ENCODE results near the gene SLC39A3.
A peak's percentile ranks its signal among the peaks of the same experiment; 100 is the strongest.

SLC39A3 gene

GRCh38 chr19:2723345-2723715, 16.5 kb downstream of the SLC39A3 start:
- H3K27ac Mint-ChIP-seq: peak overlapping the region; percentile 20

GRCh38 chr19:2722541-2723344, 17.1 kb downstream of the SLC39A3 start:
- H3K4me1 Mint-ChIP-seq: peaks cover 58% of the 10 kb centered on the region
- H3K4me3 Mint-ChIP-seq: peak overlapping the region; percentile 50
- no peaks in the 10 kb centered on the region for H3K9me3 Mint-ChIP-seq
- H3K36me3 Mint-ChIP-seq: no peaks in the 10 kb centered on the region
- H3K27me3 Mint-ChIP-seq: no peaks in the 10 kb centered on the region
- no peak for ATAC-seq
- H3K27ac Mint-ChIP-seq: peak overlapping the region; percentile 20

More at GRCh38 chr19:2723345-2723715, 16.5 kb downstream of the SLC39A3 start:
- Mint-ChIP-seq H3K4me3 (no peak overlapping the region), H3K36me3 (no peaks in the 10 kb centered on the region), H3K27me3 (no peaks in the 10 kb centered on the region), H3K9me3 (no peaks in the 10 kb centered on the region), H3K4me1 (peaks cover 57% of the 10 kb centered on the region)
- no peak for ATAC-seq

- Mint-ChIP-seq H3K36me3 (peaks cover under 1% of the 10 kb centered on the region), H3K27ac (peak overlapping the region; percentile 20), H3K9me3 (no peaks in the 10 kb centered on the region), H3K27me3 (no peaks in the 10 kb centered on the region), H3K4me1 (peaks cover 49% of the 10 kb centered on the region), H3K4me3 (peak overlapping the region; percentile 72)
- no peak for ATAC-seq
Observed at GRCh38 chr19:2721570-2722540, 18.0 kb downstream of the SLC39A3 start.

GRCh38 chr19:2720777-2721569, 18.8 kb downstream of the SLC39A3 start, which contains the start of gene DIRAS1:
TSS of gene DIRAS1 (minus strand) at chr19:2721372. CDS start at chr19:2717806, 3,566 bp downstream.
- peaks cover 49% of the 10 kb centered on the region for H3K4me1 Mint-ChIP-seq
- ATAC-seq: peak; percentile 52
- H3K27me3 Mint-ChIP-seq: no peaks in the 10 kb centered on the region
- peaks cover under 1% of the 10 kb centered on the region for H3K9me3 Mint-ChIP-seq
- H3K4me3 Mint-ChIP-seq: peak within 1 kb of the TSS; percentile 78
- H3K36me3 Mint-ChIP-seq: peaks cover 9% of the 10 kb centered on the region
- H3K27ac Mint-ChIP-seq: peak within 1 kb of the TSS; percentile 74

GRCh38 chr19:2719920-2720776, 19.7 kb downstream of the SLC39A3 start:
- ATAC-seq: peak; percentile 25
- H3K36me3 Mint-ChIP-seq: peaks cover 17% of the 10 kb centered on the region
- H3K27ac Mint-ChIP-seq: peak overlapping the region; percentile 74
- H3K9me3 Mint-ChIP-seq: peaks cover 6% of the 10 kb centered on the region
- H3K4me3 Mint-ChIP-seq: peak overlapping the region; percentile 78
- peaks cover 53% of the 10 kb centered on the region for H3K4me1 Mint-ChIP-seq
- H3K27me3 Mint-ChIP-seq: no peaks in the 10 kb centered on the region

- Mint-ChIP-seq H3K4me3 (no peak overlapping the region), H3K27ac (peak overlapping the region; percentile 74), H3K36me3 (peaks cover 21% of the 10 kb centered on the region), H3K4me1 (peaks cover 53% of the 10 kb centered on the region), H3K27me3 (no peaks in the 10 kb centered on the region), H3K9me3 (peaks cover 8% of the 10 kb centered on the region)
- no peak for ATAC-seq
Observed at GRCh38 chr19:2719232-2719735, 20.5 kb downstream of the SLC39A3 start.

- Mint-ChIP-seq H3K27ac (no peak overlapping the region), H3K36me3 (peaks cover 21% of the 10 kb centered on the region), H3K4me1 (peaks cover 49% of the 10 kb centered on the region), H3K4me3 (no peak overlapping the region), H3K27me3 (no peaks in the 10 kb centered on the region), H3K9me3 (peaks cover 8% of the 10 kb centered on the region)
- ATAC-seq: no peak
Observed at GRCh38 chr19:2717638-2718541, 21.9 kb downstream of the SLC39A3 start.

- no peak overlapping the region for H3K27ac Mint-ChIP-seq
- H3K27me3 Mint-ChIP-seq: no peaks in the 10 kb centered on the region
- peaks cover 8% of the 10 kb centered on the region for H3K9me3 Mint-ChIP-seq
- H3K4me1 Mint-ChIP-seq: peaks cover 53% of the 10 kb centered on the region
- ATAC-seq: no peak
- H3K4me3 Mint-ChIP-seq: no peak overlapping the region
- peaks cover 21% of the 10 kb centered on the region for H3K36me3 Mint-ChIP-seq
Observed at GRCh38 chr19:2716722-2717637, 22.8 kb downstream of the SLC39A3 start.

GRCh38 chr19:2716275-2716650, 23.6 kb downstream of the SLC39A3 start:
- Mint-ChIP-seq H3K4me1 (peaks cover 54% of the 10 kb centered on the region), H3K27ac (peak overlapping the region; percentile 8), H3K27me3 (no peaks in the 10 kb centered on the region), H3K36me3 (peaks cover 21% of the 10 kb centered on the region), H3K4me3 (no peak overlapping the region), H3K9me3 (peaks cover 8% of the 10 kb centered on the region)
- ATAC-seq: peak; percentile 40

GRCh38 chr19:2715470-2716274, 24.1 kb downstream of the SLC39A3 start:
- no peak for ATAC-seq
- Mint-ChIP-seq H3K4me3 (no peak overlapping the region), H3K27me3 (no peaks in the 10 kb centered on the region), H3K9me3 (peaks cover 8% of the 10 kb centered on the region), H3K27ac (peak overlapping the region; percentile 8), H3K36me3 (peaks cover 21% of the 10 kb centered on the region), H3K4me1 (peaks cover 60% of the 10 kb centered on the region)

- no peaks in the 10 kb centered on the region for H3K27me3 Mint-ChIP-seq
- H3K9me3 Mint-ChIP-seq: peaks cover 8% of the 10 kb centered on the region
- no peak overlapping the region for H3K4me3 Mint-ChIP-seq
- peaks cover 60% of the 10 kb centered on the region for H3K4me1 Mint-ChIP-seq
- ATAC-seq: no peak
- peaks cover 21% of the 10 kb centered on the region for H3K36me3 Mint-ChIP-seq
- peak overlapping the region; percentile 43 for H3K27ac Mint-ChIP-seq
Observed at GRCh38 chr19:2714531-2715269, 25.1 kb downstream of the SLC39A3 start.

Data from stimulated activated memory B cell treated with anti-CD40 and anti-IgM and Interleukin-4, amounts not matched to agents 10 μg/mL and 1 μg/mL and 100 μg/mL, for 72 hours (primary cell).